Bronchial epithelial cell (primary cell): ENCODE measurements around the gene PCDHB3. TPM values are rescaled to one million over a fixed set of nuclear protein-coding genes. Genes with fewer than 3 reads are reported as not detected.

Experiments
- total RNA-seq: library from RNA; depleted of rRNA; stranded (reverse); fragments of >200 nt; gene quantifications from 2 replicates; pipeline ENCODE4 v1.2.1, GENCODE V29; 2014

PCDHB3 gene
- total RNA-seq, 1 donor from 2014 or later, result under 0.01 TPM

Other genes with a start within 250 kb of the PCDHB3 start
- gene PCDHA10, start 244.6 kb upstream of the PCDHB3 start, total RNA-seq, result under 0.01 TPM in 2 replicates
- gene PCDHA11, start 231.5 kb upstream of the PCDHB3 start, total RNA-seq, result 0.79 and 1.8 TPM in 2 replicates
- gene PCDHA12, start 225.2 kb upstream of the PCDHB3 start, total RNA-seq, result under 0.01 and 0.13 TPM in 2 replicates
- 0.13 and 0.26 TPM in 2 replicates for gene PCDHA13, start 218.3 kb upstream of the PCDHB3 start, total RNA-seq
- gene PCDHAC1, start 174.2 kb upstream of the PCDHB3 start, total RNA-seq, result 1.6 and 1.7 TPM in 2 replicates
- 14.1 and 16.8 TPM in 2 replicates for gene PCDHAC2, start 134.0 kb upstream of the PCDHB3 start, total RNA-seq
- gene PCDHB1, start 49.1 kb upstream of the PCDHB3 start, total RNA-seq, result not detected in 2 replicates
- gene PCDHB2, start 5.9 kb upstream of the PCDHB3 start, total RNA-seq, result 0.26 and 1.1 TPM in 2 replicates
- gene PCDHB4, start 21.3 kb downstream of the PCDHB3 start, total RNA-seq, result 0.13 TPM in 1 of 2 replicates, not detected in the other
- gene PCDHB5, start 34.7 kb downstream of the PCDHB3 start, total RNA-seq, result 0.26 TPM in 2 replicates
- not detected in 2 replicates for gene PCDHB6, start 49.6 kb downstream of the PCDHB3 start, total RNA-seq
- not detected in 2 replicates for gene PCDHB7, start 72.2 kb downstream of the PCDHB3 start, total RNA-seq
- under 0.01 TPM in 2 replicates for gene PCDHB8, start 77.3 kb downstream of the PCDHB3 start, total RNA-seq
- under 0.01 TPM in 1 of 2 replicates, not detected in the other for gene PCDHB16, start 81.9 kb downstream of the PCDHB3 start, total RNA-seq
- under 0.01 TPM in 1 of 2 replicates, not detected in the other for gene PCDHB9, start 86.7 kb downstream of the PCDHB3 start, total RNA-seq
- 0.13 and 0.26 TPM in 2 replicates for gene PCDHB10, start 91.9 kb downstream of the PCDHB3 start, total RNA-seq
- gene PCDHB11, start 99.2 kb downstream of the PCDHB3 start, total RNA-seq, result under 0.01 and 0.26 TPM in 2 replicates
- gene PCDHB12, start 108.2 kb downstream of the PCDHB3 start, total RNA-seq, result 0.13 TPM in 1 of 2 replicates, not detected in the other
- gene PCDHB13, start 113.4 kb downstream of the PCDHB3 start, total RNA-seq, result 0.26 TPM in 1 of 2 replicates, not detected in the other
- gene PCDHB14, start 122.9 kb downstream of the PCDHB3 start, total RNA-seq, result 0.26 and 0.77 TPM in 2 replicates
- under 0.01 and 0.51 TPM in 2 replicates for gene PCDHB15, start 144.9 kb downstream of the PCDHB3 start, total RNA-seq
- gene SLC25A2, start 203.6 kb downstream of the PCDHB3 start, total RNA-seq, result 0.13 TPM in 1 of 2 replicates, not detected in the other
- gene TAF7, start 220.3 kb downstream of the PCDHB3 start, total RNA-seq, result 36.3 and 74.5 TPM in 2 replicates
- under 0.01 and 0.26 TPM in 2 replicates for gene PCDHGA1, start 230.0 kb downstream of the PCDHB3 start, total RNA-seq
- gene PCDHGA2, start 238.3 kb downstream of the PCDHB3 start, total RNA-seq, result under 0.01 and 0.26 TPM in 2 replicates
- under 0.01 and 0.13 TPM in 2 replicates for gene PCDHGA3, start 243.4 kb downstream of the PCDHB3 start, total RNA-seq
- under 0.01 and 0.26 TPM in 2 replicates for gene PCDHGB1, start 249.6 kb downstream of the PCDHB3 start, total RNA-seq